DMS79 treated with DMSO at 0.1 percent for 48 hours (cell line): ENCODE measurements around the gene MAFG.

Source experiments
- DNase-seq: peaks from one replicate; lab custom pipeline; 2025; lab: John Stamatoyannopoulos, UW

Gene MAFG

GRCh38 chr17:81939881-81940385, 12.4 kb upstream of the MAFG start:
- no peak for DNase-seq

GRCh38 chr17:81939218-81939617, 11.7 kb upstream of the MAFG start:
- DNase-seq = no peak

DNA sequence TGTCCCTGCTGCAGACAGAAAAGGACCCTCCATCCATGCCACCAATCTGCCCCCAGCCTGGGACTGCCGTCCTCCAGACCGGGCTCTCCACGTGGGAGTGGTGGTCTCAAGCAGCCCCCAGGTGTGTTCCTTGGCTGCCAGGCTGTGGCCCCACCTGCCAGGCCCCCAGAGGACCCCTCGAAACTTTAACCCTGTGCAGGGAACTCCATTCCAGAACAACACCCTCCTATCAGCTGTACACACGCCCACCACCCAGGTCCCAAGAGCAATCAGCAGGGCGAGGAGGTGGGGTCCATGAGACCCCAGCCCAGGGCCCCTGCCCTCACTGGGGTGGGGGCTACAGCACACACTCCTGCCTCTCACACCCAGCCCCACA, 8.2 kb upstream of the MAFG start:
- no peak for DNase-seq

DNA sequence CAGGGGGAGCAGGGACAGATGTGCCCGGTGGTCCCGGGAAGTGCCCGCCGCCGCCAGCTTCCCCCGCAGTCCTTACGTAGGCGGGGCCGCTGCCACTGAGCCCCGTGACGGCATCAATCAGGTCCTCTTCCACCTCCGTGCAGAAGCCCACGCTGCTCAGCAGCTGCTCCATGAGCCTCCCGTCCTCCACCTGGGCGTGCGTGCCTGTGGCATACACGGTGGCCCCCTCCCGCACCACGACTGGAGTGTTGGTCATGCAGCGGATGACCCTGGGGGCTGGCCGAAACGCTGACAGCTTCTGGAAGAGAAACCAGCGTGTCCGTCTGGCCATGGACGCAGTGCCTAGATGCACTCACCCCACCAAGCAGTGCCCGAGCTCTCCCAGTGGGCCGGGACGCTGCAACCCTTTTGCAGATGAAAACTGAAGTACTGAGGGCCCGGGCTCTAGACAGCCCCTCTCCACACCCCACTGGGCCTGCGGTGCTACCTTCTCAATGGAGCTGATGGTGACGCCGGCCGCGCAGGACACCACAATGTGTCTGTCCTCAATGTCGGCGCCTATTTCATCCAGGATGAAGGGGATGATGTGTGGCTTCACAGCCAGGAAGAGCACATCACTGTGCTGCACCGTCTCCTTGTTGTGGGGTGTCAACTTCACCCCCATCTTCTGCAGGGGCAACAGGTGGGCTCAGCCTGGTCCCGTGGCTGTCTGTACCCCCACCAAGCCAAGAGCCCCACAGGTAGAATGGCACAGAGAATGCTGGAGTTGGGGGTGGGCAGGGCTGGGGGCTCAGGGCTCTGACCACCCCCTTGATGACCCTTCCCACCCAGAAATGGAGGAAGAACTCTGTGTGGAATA, 7.5 kb upstream of the MAFG start:
- DNase-seq = no peak

- DNase-seq = no peak
Measured at GRCh38 chr17:81934098-81934757, 6.7 kb upstream of the MAFG start.

GRCh38 chr17:81933178-81933699, 5.7 kb upstream of the MAFG start:
- no peak for DNase-seq

GRCh38 chr17:81932333-81932983, 4.9 kb upstream of the MAFG start:
- no peak for DNase-seq

- no peak for DNase-seq
Measured at GRCh38 chr17:81931557-81932332, 4.2 kb upstream of the MAFG start.

GRCh38 chr17:81931189-81931556, 3.6 kb upstream of the MAFG start:
- DNase-seq = no peak

GRCh38 chr17:81930142-81931125, 2.9 kb upstream of the MAFG start:
- no peak for DNase-seq

GRCh38 chr17:81929253-81930141, 2.0 kb upstream of the MAFG start:
- no peak for DNase-seq

DNA sequence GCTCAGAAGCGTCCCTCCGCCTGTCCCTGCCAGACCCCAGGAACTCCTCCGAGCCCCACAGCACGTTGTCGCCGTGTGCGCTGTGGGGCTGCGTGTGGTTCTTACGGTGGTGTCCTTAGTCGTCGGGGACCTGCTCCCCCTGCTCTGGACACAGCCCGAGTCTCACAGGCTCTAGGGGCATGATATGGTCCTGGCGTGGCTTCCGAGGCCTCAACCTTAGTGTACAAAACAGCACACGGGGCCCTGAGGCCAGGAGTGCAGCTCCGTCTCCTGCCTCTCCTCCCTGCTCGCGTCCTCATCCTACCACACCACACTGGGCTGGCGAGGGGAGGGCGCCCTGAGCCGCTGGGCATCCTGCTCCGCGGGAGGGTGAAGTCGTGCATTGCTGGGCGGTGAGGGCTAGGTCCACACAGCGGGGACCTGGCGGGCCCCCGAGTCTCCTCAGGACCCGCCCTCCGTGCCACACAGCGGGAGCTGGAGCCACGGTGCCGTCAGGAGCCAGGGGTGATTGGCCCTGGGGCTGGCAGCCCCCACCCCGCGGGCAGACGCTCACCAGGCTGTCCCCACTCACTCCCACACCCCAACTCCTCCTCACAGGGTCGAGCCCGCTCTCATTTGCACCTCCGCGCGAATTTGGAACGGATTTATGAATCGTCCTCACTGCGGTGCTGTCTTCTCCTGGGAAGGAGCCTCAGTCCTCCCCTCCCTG, 1.2 kb upstream of the MAFG start:
- no peak for DNase-seq

DNA sequence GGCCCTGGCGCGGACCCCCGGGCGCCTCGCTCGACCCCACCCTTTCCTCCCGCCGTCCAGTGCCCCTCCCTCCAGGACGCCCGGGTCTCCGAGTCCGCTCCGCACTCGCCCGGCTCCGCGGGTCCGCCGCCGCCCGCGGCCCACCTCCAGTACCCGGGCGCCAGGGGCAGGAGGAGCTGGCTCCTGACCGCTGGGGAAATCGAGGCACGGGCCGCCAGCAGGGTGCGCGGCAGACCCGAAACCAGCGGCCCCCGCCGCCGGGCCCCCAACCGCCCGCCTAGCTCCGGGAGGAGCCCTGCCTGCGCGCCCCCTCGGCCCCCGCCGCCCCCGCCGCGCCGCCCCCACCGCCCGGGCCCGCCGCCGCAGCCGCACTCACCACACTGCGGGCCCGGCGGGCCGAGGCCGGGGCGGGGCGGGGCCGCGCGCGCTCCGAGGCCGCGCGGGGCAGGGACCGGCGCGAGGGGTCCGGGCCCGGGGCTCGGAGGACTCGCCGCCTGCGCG, 333 bp downstream of the MAFG start:
- DNase-seq = no peak

GRCh38 chr17:81926451-81927151, 934 bp downstream of the MAFG start:
- no peak for DNase-seq

DNA sequence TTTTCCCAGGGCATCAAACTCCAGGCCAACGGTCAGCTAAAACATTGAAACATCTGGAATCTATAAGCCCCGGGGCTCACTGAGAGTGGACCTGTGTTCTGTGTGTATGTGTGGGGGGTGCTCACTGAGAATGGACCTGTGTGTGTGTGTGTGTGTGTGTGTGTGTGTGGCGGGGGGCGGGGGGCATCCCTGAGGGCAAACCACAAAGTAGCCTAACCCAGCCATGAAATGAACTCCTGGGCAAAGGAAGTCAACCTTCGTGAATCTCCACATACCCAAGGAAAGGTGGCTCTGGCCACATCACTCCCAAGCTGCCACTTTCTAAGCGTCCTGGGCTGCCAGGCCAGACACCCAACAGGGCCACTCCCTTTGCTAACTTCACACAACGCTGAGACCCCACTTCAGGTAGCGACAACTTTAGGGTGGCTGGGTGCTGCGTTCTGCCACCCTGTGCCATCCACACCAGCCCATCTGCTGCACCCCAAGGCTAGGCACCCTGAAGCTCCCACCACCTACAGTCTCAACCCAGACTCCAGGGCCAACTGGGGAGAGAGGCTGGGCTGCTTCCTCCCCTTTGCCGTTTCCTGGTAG, 1.6 kb downstream of the MAFG start:
- no peak for DNase-seq

DNA sequence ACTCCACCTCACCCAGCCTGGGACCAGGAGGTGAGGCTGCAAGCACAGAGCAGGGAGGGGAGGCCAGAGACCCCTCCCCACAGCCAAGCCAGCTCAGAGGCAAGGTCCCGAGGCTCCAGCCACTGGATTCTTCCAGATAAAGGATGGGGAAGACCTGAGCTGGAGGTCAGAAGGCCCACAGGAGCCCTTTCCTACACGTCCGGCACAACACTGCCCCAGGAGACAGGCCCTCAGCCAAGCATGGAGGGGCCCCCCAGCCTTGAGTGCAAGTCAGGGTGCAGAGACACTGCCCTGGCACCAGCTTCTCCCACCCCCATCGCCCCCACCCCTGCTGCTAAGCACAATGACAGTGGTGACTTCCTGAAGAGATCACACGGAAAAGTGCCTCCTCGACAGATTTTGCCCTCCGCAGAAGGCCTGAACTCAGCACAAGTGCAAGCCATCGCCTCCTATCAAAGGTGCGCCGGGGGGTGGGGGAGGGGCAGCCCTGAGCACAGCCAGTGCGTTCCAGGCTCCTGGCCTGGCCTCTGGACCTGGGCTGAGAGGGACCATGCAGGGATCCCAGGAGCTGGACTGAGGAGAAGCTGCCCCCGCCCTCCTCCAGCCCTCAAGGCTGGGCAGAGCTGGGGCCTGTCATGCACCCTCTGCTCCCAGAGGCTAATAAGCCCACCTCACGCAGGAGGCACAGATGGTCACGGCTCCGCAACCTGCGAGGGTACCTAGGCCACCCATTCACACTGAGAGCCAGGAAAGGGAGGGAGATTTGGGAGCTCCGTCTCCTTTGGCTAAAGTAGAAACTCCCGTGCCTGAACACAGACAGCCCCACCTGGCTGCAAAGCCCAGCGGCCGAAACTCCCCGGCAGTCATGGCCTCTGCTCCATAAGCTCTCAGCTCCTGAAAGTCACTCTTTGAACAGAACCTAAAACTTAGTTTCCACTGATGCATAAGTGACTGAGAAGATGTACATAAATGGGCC, 2.7 kb downstream of the MAFG start:
- no peak for DNase-seq
